MM.1S (cell line): ENCODE data around the gene ENHO.
"Not testable (repeated sequence)": the region's sequence is repeated elsewhere in the genome, so short reads cannot be mapped to it uniquely, and the experiment has no call there.

ENCODE experiments used
- EZH2 ChIP-seq: fragments of 300-600 bp; sonication (generic); optimal IDR thresholded peaks from 2 replicates; pipeline ENCODE3; 2017; ENCODE audit warnings: low read depth, mild to moderate bottlenecking, antibody characterized with exemption, low read length, mixed read lengths
- EZH2phosphoT487 ChIP-seq: fragments of 300-600 bp; sonication (generic); IDR thresholded peaks from 2 replicates; pipeline ENCODE4 v1.6.1; 2018; ENCODE audit warnings: antibody characterized with exemption, low read length
- TF ChIP-seq, protein P1 (sequence below): fragments of 300-600 bp; sonication (generic); IDR thresholded peaks from 2 replicates; pipeline ENCODE4 v1.5.1; 2016; ENCODE audit warnings: antibody characterized with exemption, low read length, mixed read lengths

DNA sequence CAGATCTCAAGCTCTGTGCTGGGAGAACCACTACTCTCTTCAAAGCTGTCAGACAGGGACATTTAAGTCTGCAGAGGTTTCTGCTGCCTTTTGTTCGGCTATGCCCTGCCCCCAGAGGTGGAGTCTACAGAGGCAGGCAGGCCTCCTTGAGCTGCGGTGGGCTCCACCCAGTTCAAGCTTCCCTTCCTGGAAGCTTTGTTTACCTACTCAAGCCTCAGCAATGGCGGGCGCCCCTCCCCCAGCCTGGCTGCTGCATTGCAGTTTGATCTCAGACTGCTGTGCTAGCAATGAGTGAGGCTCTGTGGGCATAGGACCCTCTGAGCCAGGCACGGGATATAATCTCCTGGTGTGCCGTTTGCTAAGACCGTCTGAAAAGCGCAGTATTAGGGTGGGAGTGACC, 9.3 kb upstream of the ENHO start:
- TF ChIP-seq, protein P1, sequence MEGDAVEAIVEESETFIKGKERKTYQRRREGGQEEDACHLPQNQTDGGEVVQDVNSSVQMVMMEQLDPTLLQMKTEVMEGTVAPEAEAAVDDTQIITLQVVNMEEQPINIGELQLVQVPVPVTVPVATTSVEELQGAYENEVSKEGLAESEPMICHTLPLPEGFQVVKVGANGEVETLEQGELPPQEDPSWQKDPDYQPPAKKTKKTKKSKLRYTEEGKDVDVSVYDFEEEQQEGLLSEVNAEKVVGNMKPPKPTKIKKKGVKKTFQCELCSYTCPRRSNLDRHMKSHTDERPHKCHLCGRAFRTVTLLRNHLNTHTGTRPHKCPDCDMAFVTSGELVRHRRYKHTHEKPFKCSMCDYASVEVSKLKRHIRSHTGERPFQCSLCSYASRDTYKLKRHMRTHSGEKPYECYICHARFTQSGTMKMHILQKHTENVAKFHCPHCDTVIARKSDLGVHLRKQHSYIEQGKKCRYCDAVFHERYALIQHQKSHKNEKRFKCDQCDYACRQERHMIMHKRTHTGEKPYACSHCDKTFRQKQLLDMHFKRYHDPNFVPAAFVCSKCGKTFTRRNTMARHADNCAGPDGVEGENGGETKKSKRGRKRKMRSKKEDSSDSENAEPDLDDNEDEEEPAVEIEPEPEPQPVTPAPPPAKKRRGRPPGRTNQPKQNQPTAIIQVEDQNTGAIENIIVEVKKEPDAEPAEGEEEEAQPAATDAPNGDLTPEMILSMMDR: not testable (repeated sequence)
- TF ChIP-seq EZH2phosphoT487, EZH2: not testable (repeated sequence)
